Breast epithelium (tissue), 3 donors: Measurements from ENCODE around the gene SPG7.

Experiments used
- CTCF ChIP-seq, 3 donors: fragments of 450-650 bp; IDR thresholded peaks; one replicate each; pipeline ENCODE4 v1.5.1; 2016 to 2017; ENCODE audit warnings: antibody characterized with exemption in 3 of 3, mild to moderate bottlenecking in 3 of 3, moderate library complexity in 3 of 3
- POLR2A ChIP-seq: fragments of 450-650 bp; IDR thresholded peaks from one replicate; pipeline ENCODE4 v1.6.1; 2016; ENCODE audit warnings: antibody characterized with exemption, mild to moderate bottlenecking, moderate library complexity
- POLR2AphosphoS5 ChIP-seq, 3 donors: sonication (generic); formaldehyde crosslinking; IDR thresholded peaks; one replicate each; pipeline ENCODE4 v1.6.1; 2017; ENCODE audit warnings: antibody characterized with exemption in 3 of 3

GRCh38 chr16:89584768-89585549, 76.8 kb downstream of the SPG7 start:
- TF ChIP-seq POLR2AphosphoS5 (IDR thresholded peaks at IDR 0.05) (no peak), POLR2A (no peak), CTCF (IDR thresholded peaks at IDR 0.05) (no peak)
